IPS-NIHi7 (cell line): ENCODE data around the gene FAM162B.
"Not testable (repeated sequence)": the region's sequence is repeated elsewhere in the genome, so short reads cannot be mapped to it uniquely, and the experiment has no call there.

Experiments
- DNase-seq: peaks from one replicate; pipeline ENCODE4 v3.0.0; 2012; ENCODE audit warnings: mixed read lengths; ENCODE audit errors: extremely low spot score

Gene FAM162B

GRCh38 chr6:116726947-116727346 lies 38.6 kb downstream of the FAM162B start:
- DNase-seq: no peak

- no peak for DNase-seq
These were observed 50.8 kb downstream of the FAM162B start for GRCh38 chr6:116714761-116715160.

GRCh38 chr6:116714296-116714695 lies 51.2 kb downstream of the FAM162B start:
- DNase-seq: no peak

- no peak for DNase-seq
These were observed 59.6 kb downstream of the FAM162B start for GRCh38 chr6:116705917-116706316.

GRCh38 chr6:116703888-116704287 lies 61.6 kb downstream of the FAM162B start:
- not testable (repeated sequence) for DNase-seq
